Astrocyte of the spinal cord (primary cell): ENCODE data around the gene PRDM11.
A peak's percentile ranks its signal among the peaks of the same experiment; 100 is the strongest.

ENCODE experiments used
- DNase-seq: peaks from one replicate; pipeline ENCODE4 v3.0.0; 2011; ENCODE audit warnings: low read depth, low spot score
- H3K4me3 ChIP-seq: 2 replicates; pipeline ENCODE4 v1.5.1; 2011; ENCODE audit warnings: low read depth, mild to moderate bottlenecking, low read length, moderate library complexity
- in situ Hi-C: cut with HindIII; loops from 2 replicates; pipeline ENCODE4 v1.10.0; 2017; ENCODE audit warnings: low sequenced_read_pairs
- TF ChIP-seq, protein P1 (sequence below): IDR thresholded peaks from 2 replicates; pipeline ENCODE4 v1.5.1; 2012; ENCODE audit warnings: low read depth, mild to moderate bottlenecking, low read length, inconsistent platforms

Gene PRDM11

DNA sequence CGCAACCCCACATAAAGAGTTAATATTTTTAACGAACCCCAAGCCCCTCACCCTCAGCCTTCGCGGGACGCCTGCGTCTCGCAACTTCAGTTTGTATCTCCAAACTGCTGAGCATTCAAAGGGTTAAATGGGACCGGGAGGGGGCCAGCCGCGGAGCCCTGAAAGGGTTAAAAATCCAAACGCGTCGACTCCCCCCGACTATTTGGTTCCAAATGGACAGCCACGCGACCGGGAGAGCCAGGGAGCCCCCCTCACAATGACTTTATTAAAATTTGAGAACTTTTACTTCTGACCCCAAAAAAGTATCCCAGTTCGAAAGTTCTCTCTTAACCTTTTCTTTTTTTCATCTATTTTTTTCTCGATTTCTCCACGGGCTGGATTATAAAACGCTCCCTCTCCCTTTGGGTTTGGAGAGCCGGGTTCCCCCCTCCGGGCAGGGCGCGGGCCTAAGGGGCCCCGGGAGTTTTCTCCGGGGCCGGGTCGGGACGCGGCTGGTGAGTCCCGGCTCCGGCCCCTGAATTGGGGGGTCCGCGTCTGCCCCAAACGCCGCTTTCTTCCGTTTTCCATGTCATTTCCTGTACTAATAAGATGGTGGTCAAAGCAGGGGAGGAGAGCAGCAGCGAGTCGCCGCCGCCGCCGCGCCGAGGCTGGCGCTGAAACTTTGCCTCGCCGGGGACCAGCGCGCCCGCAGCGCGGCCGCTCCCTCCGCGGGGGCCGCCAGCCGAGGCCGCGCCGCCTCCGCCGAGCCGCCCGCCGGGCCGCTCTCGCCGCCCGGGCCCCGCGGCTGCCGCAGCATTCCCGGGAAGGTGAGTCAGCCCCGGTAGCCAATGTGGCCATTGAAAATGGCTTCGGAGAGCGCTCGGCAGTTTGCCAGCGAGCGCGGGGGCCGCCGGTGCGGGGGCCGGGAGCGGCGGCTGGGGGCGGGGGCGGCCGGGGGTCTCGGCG, at the start of gene PRDM11:
TSS of gene PRDM11 (plus strand) at position 568 of the 945 bp plus-strand sequence. CDS start 35,128 bp downstream, outside the sequence.
- DNase-seq, result peak; percentile 78
- peak within 1 kb of the TSS; percentile 66 for H3K4me3 ChIP-seq
- in situ Hi-C loops, result no loop called here
- TF ChIP-seq, protein P1, sequence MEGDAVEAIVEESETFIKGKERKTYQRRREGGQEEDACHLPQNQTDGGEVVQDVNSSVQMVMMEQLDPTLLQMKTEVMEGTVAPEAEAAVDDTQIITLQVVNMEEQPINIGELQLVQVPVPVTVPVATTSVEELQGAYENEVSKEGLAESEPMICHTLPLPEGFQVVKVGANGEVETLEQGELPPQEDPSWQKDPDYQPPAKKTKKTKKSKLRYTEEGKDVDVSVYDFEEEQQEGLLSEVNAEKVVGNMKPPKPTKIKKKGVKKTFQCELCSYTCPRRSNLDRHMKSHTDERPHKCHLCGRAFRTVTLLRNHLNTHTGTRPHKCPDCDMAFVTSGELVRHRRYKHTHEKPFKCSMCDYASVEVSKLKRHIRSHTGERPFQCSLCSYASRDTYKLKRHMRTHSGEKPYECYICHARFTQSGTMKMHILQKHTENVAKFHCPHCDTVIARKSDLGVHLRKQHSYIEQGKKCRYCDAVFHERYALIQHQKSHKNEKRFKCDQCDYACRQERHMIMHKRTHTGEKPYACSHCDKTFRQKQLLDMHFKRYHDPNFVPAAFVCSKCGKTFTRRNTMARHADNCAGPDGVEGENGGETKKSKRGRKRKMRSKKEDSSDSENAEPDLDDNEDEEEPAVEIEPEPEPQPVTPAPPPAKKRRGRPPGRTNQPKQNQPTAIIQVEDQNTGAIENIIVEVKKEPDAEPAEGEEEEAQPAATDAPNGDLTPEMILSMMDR, result no peak

DNA sequence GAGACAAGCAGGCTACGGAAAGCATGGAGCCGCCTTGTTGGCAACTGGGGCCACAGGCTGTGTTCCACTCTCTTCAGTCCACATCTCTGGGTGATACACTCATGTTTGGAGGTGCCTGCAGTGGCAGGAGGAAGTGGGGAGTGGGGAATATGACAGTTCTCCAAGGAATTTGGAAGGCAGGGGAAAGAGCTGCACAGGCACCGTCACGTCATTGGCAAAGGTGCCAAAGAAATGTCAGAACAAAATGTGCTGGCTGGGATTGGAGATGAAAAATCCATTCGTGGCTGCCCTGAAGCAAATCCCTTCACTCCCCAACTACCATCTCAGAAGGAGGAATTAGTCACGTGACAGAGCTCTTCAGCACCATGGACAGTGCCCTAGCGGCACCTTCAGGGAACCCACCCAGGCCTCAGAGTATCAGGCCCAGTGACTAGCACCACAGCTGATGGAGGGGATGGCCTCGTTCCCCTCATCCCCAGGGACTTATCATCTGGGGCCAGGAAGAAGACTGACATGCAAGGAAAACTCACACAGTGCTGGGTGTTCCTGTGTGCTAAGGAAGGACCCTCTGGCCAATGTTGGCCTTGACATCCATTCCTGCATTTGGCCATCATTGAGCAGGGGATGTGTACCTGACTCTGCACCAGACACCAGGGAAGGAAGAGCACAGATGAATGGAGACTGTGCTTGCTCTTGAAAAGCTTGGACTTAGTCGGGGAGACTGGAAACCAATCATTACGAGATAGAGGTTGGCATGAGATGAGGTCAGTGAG, 48.5 kb upstream of the PRDM11 start:
- TF ChIP-seq, protein P1, result no peak
- H3K4me3 ChIP-seq, result no peak overlapping the region
- in situ Hi-C loops, result no loop called here
- peak; percentile 39 for DNase-seq

DNA sequence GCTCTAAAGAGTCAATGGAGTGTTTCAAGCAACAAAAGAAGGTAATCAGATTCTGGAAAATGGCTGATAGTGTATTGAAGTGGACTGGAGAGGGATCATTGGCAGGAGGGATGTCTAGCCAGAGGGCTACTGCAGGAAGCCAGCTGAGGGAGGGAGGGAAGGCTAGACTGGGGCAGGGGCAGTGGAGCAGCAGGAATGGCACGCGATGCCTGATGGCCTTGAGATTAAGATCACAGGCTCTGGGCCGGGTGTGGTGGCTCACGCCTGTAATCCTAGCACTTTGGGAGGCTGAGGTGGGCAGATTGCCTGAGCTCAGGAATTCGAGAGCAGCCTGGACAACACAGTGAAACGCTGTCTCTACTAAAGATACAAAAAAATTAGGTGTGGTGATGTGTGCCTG, 47.5 kb upstream of the PRDM11 start:
- no peak for DNase-seq
- TF ChIP-seq, protein P1, result no peak
- H3K4me3 ChIP-seq, result no peak overlapping the region
- in situ Hi-C loops, result no loop called here

DNA sequence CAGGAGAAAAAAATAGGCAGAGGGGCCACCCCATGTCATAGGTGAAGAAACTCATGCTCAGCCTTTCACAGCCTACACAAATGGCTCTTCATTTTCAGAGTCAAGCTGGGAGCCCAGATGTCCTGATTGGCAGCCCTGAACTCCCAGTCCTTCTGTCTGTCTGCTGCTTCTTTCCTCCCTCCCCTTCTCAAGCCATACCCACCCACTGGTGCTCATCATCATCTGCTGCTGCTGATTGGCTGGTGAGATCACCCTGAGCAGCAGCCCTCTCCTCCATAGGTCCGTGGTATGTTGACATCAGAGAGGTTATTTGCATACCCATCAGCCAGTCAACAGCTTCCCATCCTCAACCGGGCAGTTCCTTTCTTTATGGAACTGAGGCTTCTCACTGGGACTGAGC, 46.1 kb upstream of the PRDM11 start:
- DNase-seq, result no peak
- TF ChIP-seq, protein P1, result no peak
- no peak overlapping the region for H3K4me3 ChIP-seq
- in situ Hi-C loops, result loop anchor here (25.0 kb wide), 1 partner anchor 237 kb away; no protein-coding TSS in a partner anchor

DNA sequence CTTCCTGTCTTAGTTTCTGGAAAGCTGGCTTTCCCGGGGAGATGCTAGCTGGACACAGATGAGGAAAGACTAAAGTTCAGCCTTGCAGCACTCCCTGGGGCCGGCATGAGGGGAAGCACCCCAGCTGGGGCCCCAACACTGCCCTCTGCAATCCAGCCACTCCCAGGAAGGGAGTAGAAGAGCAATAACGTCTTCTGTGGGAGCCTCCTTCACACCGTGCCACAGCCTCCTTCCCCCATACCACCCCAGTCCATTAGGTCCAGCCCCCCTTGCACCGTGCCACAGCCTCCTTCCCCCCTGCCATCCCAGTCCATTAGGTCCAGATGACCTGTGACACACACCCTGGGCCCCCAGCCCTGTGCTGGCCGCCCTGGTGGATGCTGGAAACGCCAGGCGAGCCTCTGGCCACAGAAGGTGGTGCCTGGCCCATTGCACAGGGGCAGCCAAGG, 44.1 kb upstream of the PRDM11 start:
- TF ChIP-seq, protein P1, result no peak
- in situ Hi-C loops, result loop anchor here (25.0 kb wide), 1 partner anchor 235 kb away; no protein-coding TSS in a partner anchor
- H3K4me3 ChIP-seq, result no peak overlapping the region
- no peak for DNase-seq

DNA sequence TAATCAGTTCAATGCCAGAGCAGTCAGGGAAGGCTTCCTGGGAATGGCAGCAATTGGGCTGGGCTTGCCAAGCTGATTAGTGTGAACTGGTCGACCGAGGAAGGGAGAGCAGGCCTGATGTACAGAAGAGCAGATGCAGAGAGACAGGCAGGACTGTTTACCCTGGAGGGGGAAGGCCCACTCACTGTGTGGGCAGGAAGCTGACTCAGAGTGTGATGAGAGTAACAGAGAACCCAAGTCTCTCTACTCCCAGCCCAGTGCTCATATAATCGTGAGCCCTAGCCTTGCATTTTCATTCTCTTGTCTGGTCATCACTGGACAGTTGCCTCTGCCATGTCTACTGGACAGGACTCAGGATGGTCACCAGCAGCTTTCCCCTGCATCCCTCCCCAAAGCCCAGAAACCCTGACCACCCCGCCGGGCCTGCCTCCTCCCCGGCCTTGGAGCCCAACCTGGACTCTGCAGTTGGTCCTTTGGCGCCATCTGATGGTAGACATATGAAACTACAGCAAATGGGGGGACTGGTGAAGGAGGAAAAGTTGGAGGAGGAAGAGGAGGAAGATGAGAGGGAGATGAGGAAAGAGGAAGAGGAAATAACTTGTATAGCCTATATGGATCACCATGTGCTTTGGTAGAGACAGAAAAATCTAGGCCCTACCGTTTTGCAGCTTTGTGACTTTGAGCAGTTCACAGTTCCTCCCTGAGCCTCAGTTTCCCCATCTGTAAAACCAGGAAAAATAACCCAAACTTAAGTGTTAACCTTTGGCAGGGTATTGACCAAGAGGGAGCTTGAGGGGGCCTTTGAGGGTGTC, 43.4 kb upstream of the PRDM11 start:
- H3K4me3 ChIP-seq, result no peak overlapping the region
- TF ChIP-seq, protein P1, result peak; percentile 93

More for the DNA sequence above, 43.4 kb upstream of the PRDM11 start:
- in situ Hi-C loops, result loop anchor here (25.0 kb wide), 1 partner anchor 234 kb away; no protein-coding TSS in a partner anchor
- peak; percentile 76 for DNase-seq
